GM18907 (cell line): ENCODE results near the gene AP1S3.
"Not testable (repeated sequence)": the region's sequence is repeated elsewhere in the genome, so short reads cannot be mapped to it uniquely, and the experiment has no call there.

Source experiments
- ATAC-seq: cut with Tn5 transposase; IDR thresholded peaks from one replicate; pipeline ENCODE4 v1.9.1; 2021; ENCODE audit warnings: mild to moderate bottlenecking, moderate library complexity; ENCODE audit not compliant: unreplicated experiment

Gene AP1S3

GRCh38 chr2:223811757-223812156, 25.6 kb downstream of the AP1S3 start:
- no peak for ATAC-seq

- no peak for ATAC-seq
Observed at GRCh38 chr2:223805008-223805407, 32.4 kb downstream of the AP1S3 start.

GRCh38 chr2:223801736-223802135, 35.6 kb downstream of the AP1S3 start:
- ATAC-seq = no peak

GRCh38 chr2:223800908-223801307, 36.5 kb downstream of the AP1S3 start:
- ATAC-seq = no peak

- peak; percentile 97 for ATAC-seq
Observed at GRCh38 chr2:223797811-223798721, 39.3 kb downstream of the AP1S3 start.

GRCh38 chr2:223797037-223797436, 40.3 kb downstream of the AP1S3 start:
- ATAC-seq = no peak

GRCh38 chr2:223789423-223789822, 48.0 kb downstream of the AP1S3 start:
- no peak for ATAC-seq

GRCh38 chr2:223788826-223789225, 48.6 kb downstream of the AP1S3 start:
- no peak for ATAC-seq

GRCh38 chr2:223788106-223788505, 49.3 kb downstream of the AP1S3 start:
- ATAC-seq = not testable (repeated sequence)

- peak; percentile 42 for ATAC-seq
Observed at GRCh38 chr2:223787358-223787757, 50.0 kb downstream of the AP1S3 start.

GRCh38 chr2:223786943-223787342, 50.4 kb downstream of the AP1S3 start:
- peak; percentile 55 for ATAC-seq

GRCh38 chr2:223786236-223786635, 51.1 kb downstream of the AP1S3 start:
- ATAC-seq = no peak

- ATAC-seq = no peak
Observed at GRCh38 chr2:223784221-223784772, 53.1 kb downstream of the AP1S3 start.

GRCh38 chr2:223782629-223783028, 54.8 kb downstream of the AP1S3 start:
- ATAC-seq = no peak

GRCh38 chr2:223781560-223781959, 55.8 kb downstream of the AP1S3 start:
- ATAC-seq = no peak

GRCh38 chr2:223779877-223780276, 57.5 kb downstream of the AP1S3 start:
- ATAC-seq = no peak

- no peak for ATAC-seq
Observed at GRCh38 chr2:223774193-223774592, 63.2 kb downstream of the AP1S3 start.

- no peak for ATAC-seq
Observed at GRCh38 chr2:223772363-223772762, 65.0 kb downstream of the AP1S3 start.

- ATAC-seq = no peak
Observed at GRCh38 chr2:223771475-223771874, 65.9 kb downstream of the AP1S3 start.

GRCh38 chr2:223768179-223768578, 69.2 kb downstream of the AP1S3 start:
- ATAC-seq = peak; percentile 45

GRCh38 chr2:223767341-223767740, 70.0 kb downstream of the AP1S3 start:
- ATAC-seq = no peak

- ATAC-seq = no peak
Observed at GRCh38 chr2:223765221-223765785, 72.1 kb downstream of the AP1S3 start.
